ENCODE results near the gene GRPEL1. TPM values are rescaled to one million over a fixed set of nuclear protein-coding genes. Genes with fewer than 3 reads are reported as not detected.

The GRPEL1 gene
- total RNA-seq, 3 donors from 2014 or later: 129 to 146 (median 136) TPM

DNA sequence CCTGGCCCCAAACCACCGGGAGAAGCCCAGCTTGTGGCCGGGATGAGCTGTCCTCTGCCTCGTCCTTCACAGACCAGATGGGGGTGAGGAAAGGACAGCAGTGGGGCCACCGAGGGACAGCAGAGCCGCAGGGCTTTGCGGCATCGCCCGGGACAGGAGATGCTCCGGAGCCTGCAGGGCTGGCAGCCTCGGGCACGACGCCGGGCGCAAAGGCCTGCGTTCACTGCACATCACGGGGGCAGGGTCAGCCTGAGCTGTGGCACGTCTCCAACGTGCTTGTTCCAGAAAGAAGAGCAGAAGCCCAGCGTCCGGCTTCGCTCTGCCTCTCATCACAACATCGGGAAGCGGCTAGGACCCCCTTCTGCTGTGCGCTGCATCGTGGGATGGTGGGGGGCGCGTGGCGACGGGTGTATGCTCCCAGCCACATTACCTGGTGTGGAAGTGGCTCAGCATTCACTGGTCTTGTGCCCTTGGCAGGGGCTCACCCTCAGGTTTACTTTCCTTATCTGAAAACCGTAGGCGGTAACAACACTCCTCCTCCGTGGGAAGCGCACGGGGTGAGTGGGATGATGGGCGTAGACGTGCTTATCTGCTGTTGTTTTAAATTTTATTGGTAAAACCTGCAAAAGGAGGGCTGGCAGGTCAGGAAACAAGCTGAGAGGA is 17.3 kb downstream of the GRPEL1 start:
- ATAC-seq (no peak), DNase-seq (no peak)
- Mint-ChIP-seq H3K36me3 (ENCODE audit: insufficient read depth) (peaks cover 20% of the 10 kb centered on the region), H3K9me3 (no peaks in the 10 kb centered on the region), H3K4me1 (ENCODE audit: low read depth) (peaks cover 51% of the 10 kb centered on the region), H3K27me3 (ENCODE audit: low read depth) (no peaks in the 10 kb centered on the region), H3K4me3 (no peak overlapping the region)

- H3K9me3 Mint-ChIP-seq: no peaks in the 10 kb centered on the region
- DNase-seq: no peak
- peaks cover 60% of the 10 kb centered on the region for H3K4me1 Mint-ChIP-seq (ENCODE audit: low read depth)
- no peak for ATAC-seq
- peaks cover 13% of the 10 kb centered on the region for H3K36me3 Mint-ChIP-seq (ENCODE audit: insufficient read depth)
- H3K27me3 Mint-ChIP-seq (ENCODE audit: low read depth): no peaks in the 10 kb centered on the region
- no peak overlapping the region for H3K4me3 Mint-ChIP-seq
Measured at GRCh38 chr4:7049739-7050138, 18.1 kb downstream of the GRPEL1 start.

GRCh38 chr4:7049295-7049694 is 18.6 kb downstream of the GRPEL1 start:
- Mint-ChIP-seq H3K4me1 (ENCODE audit: low read depth) (peaks cover 61% of the 10 kb centered on the region), H3K9me3 (no peaks in the 10 kb centered on the region)
- ATAC-seq: no peak

GRCh38 chr4:7048642-7049041 is 19.2 kb downstream of the GRPEL1 start:
- no peaks in the 10 kb centered on the region for H3K27me3 Mint-ChIP-seq (ENCODE audit: low read depth)
- H3K36me3 Mint-ChIP-seq (ENCODE audit: insufficient read depth): peaks cover 4% of the 10 kb centered on the region
- ATAC-seq: no peak

More at GRCh38 chr4:7049295-7049694, 18.6 kb downstream of the GRPEL1 start:
- Mint-ChIP-seq H3K27me3 (ENCODE audit: low read depth) (no peaks in the 10 kb centered on the region), H3K4me3 (no peak overlapping the region), H3K36me3 (ENCODE audit: insufficient read depth) (peaks cover 9% of the 10 kb centered on the region)
- DNase-seq: no peak

GRCh38 chr4:7046971-7047370 is 20.9 kb downstream of the GRPEL1 start:
- ATAC-seq: no peak
- Mint-ChIP-seq H3K9me3 (no peaks in the 10 kb centered on the region), H3K4me1 (ENCODE audit: low read depth) (peaks cover 59% of the 10 kb centered on the region), H3K27me3 (ENCODE audit: low read depth) (no peaks in the 10 kb centered on the region), H3K36me3 (ENCODE audit: insufficient read depth) (peaks cover 4% of the 10 kb centered on the region), H3K4me3 (peak overlapping the region; percentile 61)
- DNase-seq: no peak

More at GRCh38 chr4:7048642-7049041, 19.2 kb downstream of the GRPEL1 start:
- H3K4me3 Mint-ChIP-seq: no peak overlapping the region
- DNase-seq: no peak
- peaks cover 64% of the 10 kb centered on the region for H3K4me1 Mint-ChIP-seq (ENCODE audit: low read depth)
- H3K9me3 Mint-ChIP-seq: no peaks in the 10 kb centered on the region

DNA sequence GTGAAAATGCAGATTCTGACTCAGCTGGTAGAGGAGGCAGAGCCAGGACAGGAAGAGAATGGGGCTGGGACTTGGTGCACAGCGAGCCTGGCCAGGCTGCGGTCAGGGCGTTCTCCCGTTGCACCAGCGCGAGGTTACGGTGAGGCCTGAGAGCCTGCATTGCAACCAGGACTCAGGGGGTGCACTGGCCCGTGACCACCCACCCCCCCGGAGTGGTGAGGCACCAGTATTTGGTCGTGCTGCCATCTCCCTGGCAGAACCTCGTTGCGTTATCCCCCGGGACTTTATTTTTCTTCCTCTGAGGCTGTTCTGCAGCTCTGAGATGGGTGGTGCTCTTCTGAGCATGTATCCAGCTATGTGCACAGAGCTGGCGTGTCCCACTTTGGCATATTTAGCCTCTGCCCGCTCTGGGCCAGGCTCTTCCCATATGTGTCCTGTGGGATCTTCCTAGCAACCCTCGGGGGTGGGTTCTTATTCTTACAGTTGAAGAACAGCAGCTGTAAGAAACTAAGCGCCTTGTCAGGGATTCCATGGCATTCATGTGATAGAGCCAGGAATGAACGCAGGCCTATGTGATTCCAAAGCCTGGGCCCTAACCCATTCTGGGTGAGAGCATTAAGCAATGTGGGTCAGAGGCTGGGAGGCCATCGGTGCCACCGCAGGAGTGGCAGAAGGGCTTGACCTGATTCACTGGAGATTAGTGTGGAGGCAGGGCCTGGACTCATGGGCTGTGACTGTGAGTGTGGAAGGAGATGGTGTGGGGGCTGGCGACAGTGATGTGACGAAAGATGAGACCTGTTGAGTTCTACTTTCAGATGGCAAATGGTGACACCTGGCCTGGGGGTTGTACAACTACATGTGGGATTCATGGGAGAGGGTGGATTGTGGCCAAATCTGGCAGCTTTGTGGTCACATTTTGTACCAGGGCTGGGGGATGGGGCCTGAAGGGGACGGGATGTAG is 21.6 kb downstream of the GRPEL1 start:
- ATAC-seq (no peak), DNase-seq (no peak)
- H3K27me3 Mint-ChIP-seq (ENCODE audit: low read depth): no peaks in the 10 kb centered on the region
- peaks cover 63% of the 10 kb centered on the region for H3K4me1 Mint-ChIP-seq (ENCODE audit: low read depth)
- H3K9me3 Mint-ChIP-seq: no peaks in the 10 kb centered on the region
- H3K36me3 Mint-ChIP-seq (ENCODE audit: insufficient read depth): peaks cover 4% of the 10 kb centered on the region
- H3K4me3 Mint-ChIP-seq: peak overlapping the region; percentile 91

GRCh38 chr4:7045553-7045952 is 22.3 kb downstream of the GRPEL1 start:
- Mint-ChIP-seq H3K9me3 (no peaks in the 10 kb centered on the region), H3K36me3 (ENCODE audit: insufficient read depth) (peaks cover 4% of the 10 kb centered on the region), H3K4me3 (peak overlapping the region; percentile 91), H3K4me1 (ENCODE audit: low read depth) (peaks cover 60% of the 10 kb centered on the region), H3K27me3 (ENCODE audit: low read depth) (no peaks in the 10 kb centered on the region)
- DNase-seq (no peak), ATAC-seq (no peak)

DNA sequence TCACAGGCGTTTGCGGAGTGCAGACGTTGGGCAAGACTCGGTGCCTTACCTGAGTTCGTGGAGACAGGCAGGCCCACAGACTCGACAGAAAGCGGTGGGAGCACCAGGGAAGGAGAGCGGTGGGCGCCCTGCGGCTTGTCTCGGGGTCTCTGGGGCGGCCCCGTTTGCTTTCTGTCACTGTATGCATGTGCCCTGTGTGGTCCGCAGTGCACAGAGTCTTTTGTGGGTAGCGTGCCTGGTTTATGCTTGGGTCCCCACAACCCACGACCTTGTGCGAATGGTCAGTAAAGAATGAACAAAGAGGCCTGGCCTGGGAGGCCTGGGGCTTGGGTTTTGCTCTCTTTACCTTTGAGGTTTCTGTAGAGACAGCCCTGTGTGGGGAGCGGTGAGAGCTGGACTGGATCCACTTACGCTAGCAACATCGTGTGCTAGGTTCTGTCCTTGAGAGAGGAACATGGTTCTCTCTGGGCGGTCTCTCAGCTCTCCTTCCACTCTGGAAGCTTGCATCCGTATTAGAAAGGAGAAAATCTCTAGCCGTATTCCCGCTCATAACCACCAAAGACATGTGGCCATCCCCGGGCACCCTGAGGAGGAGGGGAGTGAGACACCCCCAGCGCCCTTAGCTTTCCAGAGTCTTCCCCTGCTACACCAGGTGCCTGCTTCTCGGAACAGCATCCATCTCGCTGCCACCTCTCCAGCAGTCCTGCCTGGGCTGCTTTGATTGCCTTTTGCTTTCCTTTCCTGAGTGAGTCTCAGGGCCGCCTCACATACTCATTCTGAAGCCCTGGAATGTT is 23.5 kb downstream of the GRPEL1 start:
- H3K27me3 Mint-ChIP-seq (ENCODE audit: low read depth): no peaks in the 10 kb centered on the region
- peak overlapping the region; percentile 91 for H3K4me3 Mint-ChIP-seq
- ATAC-seq (no peak), DNase-seq (no peak)
- H3K36me3 Mint-ChIP-seq (ENCODE audit: insufficient read depth): peaks cover 4% of the 10 kb centered on the region
- H3K9me3 Mint-ChIP-seq: no peaks in the 10 kb centered on the region
- peaks cover 52% of the 10 kb centered on the region for H3K4me1 Mint-ChIP-seq (ENCODE audit: low read depth)

DNA sequence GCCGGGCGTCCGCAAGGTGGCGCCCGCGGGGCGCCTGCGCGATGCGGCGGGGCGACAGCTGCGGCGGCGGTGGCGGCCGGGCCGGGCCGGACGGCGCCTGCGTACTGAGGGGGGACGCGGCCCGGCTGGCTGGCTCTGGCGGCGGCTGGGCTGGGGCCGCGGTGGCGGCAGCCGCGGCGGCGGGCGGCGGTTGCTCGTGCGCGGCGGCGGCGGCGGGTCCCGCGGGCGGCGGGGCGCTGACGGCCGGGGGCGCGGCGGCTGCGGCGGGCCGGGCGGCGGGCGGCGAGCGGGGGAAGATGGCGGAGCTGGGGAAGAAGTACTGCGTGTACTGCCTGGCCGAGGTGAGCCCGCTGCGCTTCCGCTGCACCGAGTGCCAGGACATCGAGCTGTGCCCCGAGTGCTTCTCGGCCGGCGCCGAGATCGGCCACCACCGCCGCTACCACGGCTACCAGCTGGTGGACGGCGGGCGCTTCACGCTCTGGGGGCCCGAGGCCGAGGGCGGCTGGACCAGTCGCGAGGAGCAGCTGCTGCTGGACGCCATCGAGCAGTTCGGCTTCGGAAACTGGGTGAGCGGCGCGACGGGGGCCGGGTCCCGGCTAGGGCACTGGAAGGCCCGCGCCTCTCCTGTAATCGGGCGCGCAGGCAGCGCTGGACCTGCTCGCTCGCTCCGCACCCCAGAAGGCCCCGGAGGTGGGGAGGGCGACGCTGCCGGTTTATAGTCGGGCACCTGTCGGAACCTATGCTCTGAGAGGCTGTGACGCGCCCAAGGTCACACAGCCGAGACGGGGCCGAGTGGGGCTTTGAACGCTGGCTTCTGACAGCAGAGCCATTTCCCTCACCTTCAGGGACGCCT is 24.4 kb downstream of the GRPEL1 start, which contains the start of gene TADA2B:
TSS of gene TADA2B (plus strand) at position 89 of the 853 bp plus-strand sequence. CDS start at position 297, 208 bp downstream.
- H3K4me1 Mint-ChIP-seq (ENCODE audit: low read depth): peaks cover 47% of the 10 kb centered on the region
- DNase-seq: peak; percentile 38
- no peaks in the 10 kb centered on the region for H3K9me3 Mint-ChIP-seq
- H3K4me3 Mint-ChIP-seq: peak within 1 kb of the TSS; percentile 91
- H3K36me3 Mint-ChIP-seq (ENCODE audit: insufficient read depth): no peaks in the 10 kb centered on the region
- ATAC-seq: peak; percentile 47 to 57
- no peaks in the 10 kb centered on the region for H3K27me3 Mint-ChIP-seq (ENCODE audit: low read depth)

DNA sequence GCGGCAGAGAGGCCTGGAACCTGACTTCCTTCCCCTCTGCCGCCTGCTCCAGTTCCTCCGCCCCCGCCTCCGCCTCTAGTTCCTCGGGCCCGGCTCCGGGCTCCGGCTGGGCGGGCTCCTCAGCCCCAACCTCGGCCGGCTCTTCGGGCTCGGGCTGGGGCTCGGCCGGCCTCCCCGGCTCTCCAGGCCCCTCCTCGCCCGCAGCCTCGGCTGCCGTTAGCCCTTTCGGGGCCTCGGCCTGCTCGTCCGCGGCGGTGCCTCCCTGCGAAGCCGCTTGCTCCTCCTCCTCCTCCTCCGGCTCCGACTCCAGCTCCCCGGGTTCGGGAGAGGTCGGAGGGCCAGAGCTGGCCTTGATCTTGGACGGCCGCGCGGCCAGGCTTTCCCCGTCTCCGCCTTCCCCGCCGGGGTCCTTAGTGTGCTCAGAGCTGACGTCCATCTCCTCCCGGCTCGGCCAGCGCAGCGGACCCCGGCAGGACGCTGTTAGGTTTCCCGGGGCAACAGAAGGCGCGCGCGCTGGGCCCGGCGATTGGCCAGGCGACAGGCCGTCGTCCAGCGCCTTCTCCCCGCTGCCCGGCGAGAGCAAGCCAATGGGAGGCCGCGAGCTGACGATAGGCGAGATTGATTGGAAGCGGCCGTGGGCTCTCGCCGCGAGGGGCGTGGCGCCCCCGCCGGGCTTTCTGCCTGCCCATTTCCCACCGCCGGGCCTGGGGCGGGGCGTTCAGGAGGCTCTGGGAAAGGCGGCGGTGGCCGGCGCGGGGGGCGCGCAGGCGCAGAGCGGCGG is 25.2 kb downstream of the GRPEL1 start:
- Mint-ChIP-seq H3K36me3 (ENCODE audit: insufficient read depth) (no peaks in the 10 kb centered on the region), H3K4me3 (peak overlapping the region; percentile 86), H3K4me1 (ENCODE audit: low read depth) (peaks cover 44% of the 10 kb centered on the region)

GRCh38 chr4:7041801-7042502 is 25.9 kb downstream of the GRPEL1 start:
- DNase-seq (no peak), ATAC-seq (no peak)
- no peaks in the 10 kb centered on the region for H3K27me3 Mint-ChIP-seq (ENCODE audit: low read depth)
- peaks cover 43% of the 10 kb centered on the region for H3K4me1 Mint-ChIP-seq (ENCODE audit: low read depth)
- H3K36me3 Mint-ChIP-seq (ENCODE audit: insufficient read depth): no peaks in the 10 kb centered on the region
- H3K9me3 Mint-ChIP-seq: no peaks in the 10 kb centered on the region
- peak overlapping the region; percentile 77 for H3K4me3 Mint-ChIP-seq

More for the DNA sequence above, 25.2 kb downstream of the GRPEL1 start:
- Mint-ChIP-seq H3K9me3 (no peaks in the 10 kb centered on the region), H3K27me3 (ENCODE audit: low read depth) (no peaks in the 10 kb centered on the region)
- ATAC-seq (peak; percentile 85 to 87), DNase-seq (peak; percentile 87)

GRCh38 chr4:7041246-7041645 is 26.6 kb downstream of the GRPEL1 start:
- H3K27me3 Mint-ChIP-seq (ENCODE audit: low read depth): no peaks in the 10 kb centered on the region
- ATAC-seq (no peak), DNase-seq (no peak)
- H3K4me1 Mint-ChIP-seq (ENCODE audit: low read depth): peaks cover 36% of the 10 kb centered on the region
- H3K9me3 Mint-ChIP-seq: no peaks in the 10 kb centered on the region
- no peaks in the 10 kb centered on the region for H3K36me3 Mint-ChIP-seq (ENCODE audit: insufficient read depth)
- no peak overlapping the region for H3K4me3 Mint-ChIP-seq
